Fibroblast of gingiva (primary cell): ENCODE results near the gene SIPA1.

Source experiments
- DNase-seq: peaks from one replicate; pipeline ENCODE4 v3.0.0-alpha.2; 2011; ENCODE audit warnings: low read depth

The SIPA1 gene

DNA sequence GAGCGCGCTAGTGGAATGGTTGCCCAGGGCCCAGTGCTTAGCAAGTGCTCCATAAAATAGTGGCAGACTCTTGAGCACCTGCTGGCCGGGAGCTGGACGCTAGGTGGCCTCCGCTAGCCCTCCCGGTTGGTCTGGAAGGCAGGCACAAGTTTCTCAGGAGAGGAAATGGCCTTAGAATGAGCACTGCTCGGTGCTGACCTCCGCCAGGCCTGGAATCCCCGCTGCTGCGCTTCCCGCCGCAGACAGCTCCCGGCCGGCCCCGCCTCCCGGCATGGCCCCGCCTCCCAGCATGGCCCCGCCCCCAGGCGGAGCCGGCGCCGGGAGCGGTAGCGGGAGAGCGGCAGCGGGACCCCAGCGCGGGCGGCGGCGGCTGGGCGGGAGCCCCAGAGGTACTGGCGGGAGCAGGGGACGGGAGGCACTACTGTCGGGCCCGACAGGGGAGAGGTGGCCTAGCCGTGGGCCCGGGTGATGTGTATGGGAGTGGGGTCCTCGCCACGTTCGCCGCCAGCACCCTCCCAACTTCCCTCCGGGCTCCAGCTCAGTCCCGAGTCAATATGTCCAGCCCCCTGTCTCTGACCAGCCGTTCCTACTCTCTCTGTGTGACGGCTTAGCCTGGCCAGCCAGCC is at the start of gene SIPA1:
Gene SIPA1, plus strand, starts transcription at position 308 of the 626 bp plus-strand sequence. CDS start 2,821 bp downstream, outside the sequence.
- peak; percentile 75 for DNase-seq

DNA sequence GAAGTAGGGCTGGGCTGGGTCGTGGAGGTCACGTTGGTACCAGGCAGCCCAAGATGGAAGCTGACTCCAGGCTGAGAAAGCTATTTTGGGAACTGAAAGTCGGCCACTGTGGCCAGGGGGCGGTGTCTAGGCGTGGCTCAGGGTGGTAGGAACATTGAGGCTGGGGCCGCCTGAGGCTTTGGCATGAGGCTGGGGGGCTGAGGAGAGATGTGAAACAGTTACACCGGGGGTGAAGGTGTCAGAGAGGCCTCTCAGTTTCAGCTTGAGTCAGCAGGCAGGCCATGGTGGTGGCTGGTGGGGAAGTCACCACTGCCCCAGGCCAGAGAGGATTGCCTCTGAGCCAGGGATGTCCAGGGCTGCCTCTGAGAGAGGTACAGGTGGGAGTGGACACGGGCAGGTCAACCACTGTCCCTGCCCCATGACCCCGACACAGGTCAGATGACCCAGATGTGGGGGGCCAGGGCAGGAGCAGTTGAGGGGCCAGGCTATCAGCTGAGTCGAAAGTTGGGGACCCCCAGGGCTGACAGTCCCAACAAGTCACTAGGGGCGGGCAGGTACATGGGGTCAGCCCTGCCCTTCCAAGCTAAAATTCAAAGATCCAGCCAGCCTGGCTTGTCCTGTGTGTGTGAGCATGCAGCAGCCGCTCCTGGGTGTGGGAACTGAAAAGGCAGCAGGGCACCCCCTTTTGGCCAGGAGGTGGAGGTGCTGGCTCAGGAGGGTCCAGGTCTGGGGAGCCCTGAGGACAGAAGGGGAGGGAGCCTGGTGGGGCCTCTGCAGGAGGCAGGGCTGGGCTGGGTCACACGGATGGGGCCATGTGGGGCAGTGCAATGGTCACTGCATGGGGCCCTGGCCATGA is 49.5 kb upstream of the SIPA1 start:
- DNase-seq, result no peak

GRCh38 chr11:65589444-65590239 is 48.3 kb upstream of the SIPA1 start:
- no peak for DNase-seq

- no peak for DNase-seq
Measured at GRCh38 chr11:65590240-65590738, 47.6 kb upstream of the SIPA1 start.

DNA sequence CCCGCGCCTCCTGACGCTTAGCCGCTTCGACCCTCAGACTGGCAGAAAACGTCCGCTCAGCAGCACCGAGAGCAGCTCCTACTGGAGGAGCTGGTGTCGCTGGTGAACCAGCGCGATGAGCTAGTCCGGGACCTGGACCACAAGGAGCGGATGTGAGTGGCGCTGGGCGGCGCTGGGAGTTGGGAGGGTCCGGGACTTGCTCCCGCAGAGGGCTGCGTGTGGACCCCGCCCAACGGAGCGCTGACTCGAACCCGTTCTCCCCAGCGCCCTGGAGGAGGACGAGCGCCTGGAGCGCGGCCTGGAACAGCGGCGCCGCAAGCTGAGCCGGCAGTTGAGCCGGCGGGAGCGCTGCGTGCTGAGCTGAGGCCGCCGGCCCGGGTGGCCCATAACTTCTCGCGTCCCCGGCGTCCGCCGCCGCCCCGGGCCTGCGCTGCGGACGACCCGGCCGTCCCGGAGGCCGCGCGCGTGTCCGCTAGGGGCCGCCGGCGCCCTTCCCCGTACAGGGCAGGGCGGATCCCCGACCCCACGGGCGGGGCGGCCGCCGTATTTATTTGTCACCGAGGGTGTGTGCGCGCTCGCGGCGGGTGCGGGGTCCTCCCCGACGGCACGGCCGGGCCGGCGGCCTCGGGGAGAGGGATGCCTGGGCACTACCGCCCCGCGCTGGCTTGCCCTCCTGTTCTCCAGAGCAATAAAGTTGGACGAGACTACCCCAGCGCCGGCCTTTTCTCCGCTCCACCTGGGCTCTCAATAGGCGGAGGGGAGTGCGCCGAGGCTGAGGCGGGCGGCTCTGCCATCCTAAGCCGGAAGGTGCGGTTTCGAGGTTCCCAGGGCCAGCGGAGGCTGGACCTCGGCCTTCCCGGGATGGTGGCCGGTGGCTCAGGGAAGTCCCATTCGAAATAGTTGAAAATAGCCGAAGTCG is 45.7 kb upstream of the SIPA1 start:
- DNase-seq, result peak; percentile 59

- DNase-seq, result no peak
Measured at GRCh38 chr11:65592858-65593517, 44.9 kb upstream of the SIPA1 start.

DNA sequence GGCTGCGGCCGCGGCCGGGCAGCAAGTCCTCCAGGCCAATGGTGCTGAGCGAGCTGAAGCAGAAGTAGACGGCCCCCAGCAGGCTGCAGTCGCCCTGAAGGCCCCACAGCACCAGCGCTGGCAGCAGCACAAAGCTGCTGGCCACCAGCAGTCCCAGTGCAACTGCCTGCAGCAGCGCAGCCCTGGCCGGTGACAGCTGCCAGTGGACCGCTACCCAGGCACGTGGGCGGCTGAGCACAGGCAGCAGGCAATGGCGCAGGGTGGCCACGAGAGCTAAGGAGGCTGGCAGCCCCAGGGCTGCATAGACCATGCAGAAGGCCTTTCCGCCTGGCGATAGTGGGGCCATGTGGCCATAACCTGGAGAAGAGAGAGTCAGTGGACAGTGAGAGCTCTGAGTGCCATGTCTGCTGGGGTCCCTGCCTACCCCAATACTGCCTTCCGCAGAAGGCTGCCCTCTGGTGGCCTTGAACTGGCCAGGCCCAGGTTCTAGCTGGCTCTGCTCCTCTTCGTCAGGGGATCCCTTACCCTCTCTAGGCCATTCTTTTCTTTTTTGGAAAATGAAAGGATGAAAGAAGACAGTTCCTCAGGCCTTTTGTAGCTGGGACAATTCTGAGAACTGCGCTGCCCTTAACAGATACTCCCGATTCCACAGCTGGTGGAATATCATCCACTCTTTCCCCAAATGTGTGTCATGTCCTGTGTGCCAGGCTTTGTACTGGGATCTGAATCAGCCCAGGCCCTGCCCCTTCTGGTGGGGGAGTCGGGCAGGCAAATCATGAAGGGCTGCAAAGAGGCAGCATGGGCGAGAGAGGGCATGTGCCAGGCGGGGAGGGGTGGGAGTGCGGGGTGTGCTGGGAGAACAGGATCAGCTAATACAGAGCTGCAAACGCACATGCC is 44.1 kb upstream of the SIPA1 start:
- no peak for DNase-seq

- DNase-seq, result no peak
Measured at GRCh38 chr11:65595131-65595530, 42.8 kb upstream of the SIPA1 start.

- no peak for DNase-seq
Measured at GRCh38 chr11:65595543-65596281, 42.2 kb upstream of the SIPA1 start, which contains the start of gene KCNK7. Gene KCNK7 (minus strand): TSS chr11:65595800. CDS start chr11:65595772, 28 bp downstream.

- no peak for DNase-seq
Measured at GRCh38 chr11:65596520-65596919, 41.4 kb upstream of the SIPA1 start.

DNA sequence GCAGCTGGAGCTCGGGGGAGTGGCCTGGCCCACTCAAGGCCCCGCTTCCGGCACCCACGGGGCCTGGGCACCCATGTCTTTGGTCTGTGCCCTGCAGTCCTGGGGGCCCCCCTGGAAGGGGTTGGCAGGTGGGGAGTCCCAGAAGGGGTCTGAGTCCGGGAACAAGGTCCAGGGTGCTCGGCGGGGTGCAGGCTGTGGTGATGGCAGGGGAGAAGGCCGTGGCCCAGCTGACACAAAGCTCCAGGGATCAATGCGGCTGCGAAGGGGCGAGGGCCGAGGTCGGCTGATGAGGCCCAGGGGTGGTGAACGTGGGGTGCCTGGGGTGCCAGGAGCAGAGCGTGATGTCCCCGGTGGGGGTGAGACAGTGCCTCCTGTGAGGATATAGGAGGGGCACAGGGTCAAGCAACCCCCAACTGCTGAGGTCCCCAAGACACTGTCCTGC is 39.6 kb upstream of the SIPA1 start:
- DNase-seq, result no peak

- DNase-seq, result no peak
Measured at GRCh38 chr11:65599216-65599954, 38.5 kb upstream of the SIPA1 start.

DNA sequence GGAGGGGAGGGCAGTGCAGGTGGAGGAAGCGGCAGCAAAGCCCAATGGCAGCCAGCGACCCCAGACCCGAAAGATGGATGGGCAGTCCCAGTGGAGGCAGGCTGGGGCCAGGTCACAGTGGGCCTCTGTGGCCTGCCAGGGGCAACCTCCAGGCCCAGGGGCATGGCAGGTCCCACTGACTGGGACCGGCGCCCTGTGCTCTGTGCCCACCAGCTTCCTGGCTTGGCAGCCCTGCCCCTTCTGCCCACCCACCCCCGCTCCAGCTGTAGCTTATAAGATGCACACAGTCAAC is 38.0 kb upstream of the SIPA1 start:
- no peak for DNase-seq

DNA sequence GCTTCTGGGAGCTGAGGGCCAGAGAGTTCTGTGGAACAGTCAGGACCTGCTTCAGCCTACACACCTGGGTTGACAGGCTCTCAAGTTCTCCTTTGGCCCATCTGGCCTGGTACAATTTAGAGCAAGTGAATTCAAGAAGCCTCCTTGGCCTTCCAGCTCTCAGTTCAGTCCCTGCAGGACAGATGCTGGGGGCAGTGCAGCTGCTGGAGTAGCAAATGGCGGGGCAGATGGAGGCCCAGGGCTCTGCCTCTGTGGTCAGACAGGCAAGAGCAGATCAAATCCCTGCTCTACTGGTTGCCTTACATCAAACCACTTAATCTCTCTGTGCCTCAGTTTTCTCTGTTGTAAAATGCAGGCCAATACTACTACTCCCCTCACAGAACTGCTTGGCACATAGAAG is 33.6 kb upstream of the SIPA1 start:
- DNase-seq, result no peak

DNA sequence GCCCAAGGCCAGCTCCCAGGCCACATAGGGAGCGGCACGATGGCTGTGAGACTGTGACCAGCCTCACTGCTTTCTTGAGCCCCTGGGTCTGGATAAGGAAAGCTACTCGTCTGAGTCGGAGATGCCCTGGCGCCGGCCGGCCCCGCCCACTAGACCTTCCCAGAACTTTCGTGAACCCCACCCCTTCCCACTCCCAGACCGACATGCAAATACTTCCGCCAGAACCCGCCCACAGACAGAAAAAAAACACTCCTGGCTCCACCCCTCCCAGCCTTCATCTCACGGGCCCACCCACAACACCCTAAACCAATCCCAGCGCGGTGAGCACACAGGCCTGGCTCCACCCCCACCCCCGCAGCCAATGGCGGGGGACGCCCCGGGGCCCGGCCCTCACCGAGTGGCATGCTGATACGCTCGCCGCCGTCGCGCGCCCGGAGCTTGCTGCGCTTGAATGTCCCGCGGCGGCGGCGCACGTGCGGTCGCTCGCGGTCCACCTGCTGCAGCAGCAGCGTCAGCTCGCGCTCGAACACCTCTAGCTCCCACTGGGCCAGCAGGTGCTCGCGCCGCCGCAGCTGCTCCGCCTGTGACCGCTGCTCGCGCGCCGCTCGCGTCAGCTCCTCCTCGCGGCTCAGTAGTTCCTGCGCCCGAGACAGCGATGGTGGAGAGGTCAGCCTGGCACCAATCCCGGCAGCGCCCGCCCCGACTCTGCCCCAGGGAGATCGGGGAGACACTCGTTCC is 30.9 kb upstream of the SIPA1 start:
- peak; percentile 92 for DNase-seq

GRCh38 chr11:65607614-65608426 is 30.1 kb upstream of the SIPA1 start:
- DNase-seq, result no peak

DNA sequence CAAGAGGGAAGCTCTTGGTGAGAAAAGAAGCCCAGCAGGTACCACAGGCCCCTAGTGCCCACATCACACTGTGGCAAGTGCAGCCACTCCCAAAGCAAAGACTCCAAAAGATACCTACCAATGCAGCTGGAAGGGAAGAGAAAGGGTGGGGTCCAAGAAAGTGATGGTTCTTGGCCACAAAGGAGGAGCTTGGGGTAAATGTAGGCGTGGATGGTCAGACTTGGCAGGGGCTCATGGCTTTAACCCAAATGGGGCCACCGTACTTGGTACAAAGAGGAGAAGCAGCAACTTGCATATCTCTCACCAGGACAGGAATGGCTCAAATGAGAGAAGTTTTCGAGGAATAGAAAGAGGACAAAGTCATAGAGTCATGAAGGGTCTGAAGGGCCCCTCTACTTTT is 28.7 kb upstream of the SIPA1 start:
- DNase-seq, result no peak
